ENCODE data around the gene ASPRV1. TPM values are rescaled to one million over a fixed set of nuclear protein-coding genes. Genes with fewer than 3 reads are reported as not detected.

The ASPRV1 gene
- total RNA-seq, 4 donors from 2014 or later = 0.95 to 1.2 TPM; not detected in 2

GRCh38 chr2:69926849-69927515, 34.4 kb downstream of the ASPRV1 start:
- Histone ChIP-seq H3K9me3 (no peaks in the 10 kb centered on the region), H3K27me3 (no peaks in the 10 kb centered on the region), H3K27ac (no peak overlapping the region), H3K36me3 (peaks cover 0 to 27% (median 7%) of the 10 kb centered on the region in 4 donors), H3K4me3 (no peak overlapping the region), H3K4me1 (peaks cover 0 to 3% (median 0%) of the 10 kb centered on the region in 4 donors)
- DNase-seq = no peak
- intact Hi-C loops (cut with DNase I; ENCODE audit: low total_unique reads) (no loop called here), in situ Hi-C loops (cut with MboI; ENCODE audit: low pct_ligation_motif_present in 1 of 4, low pct_unique_long_range_greater_than_20kb in 1 of 4, low sequenced_read_pairs in 3 of 4) (loop anchor here in 2 of 4 donors (10.0 to 25.0 kb wide), 2 partner anchors 135 to 138 kb away; no protein-coding TSS in a partner anchor)
- TF ChIP-seq POLR2A (IDR thresholded peaks at IDR 0.05) (no peak), POLR2AphosphoS5 (IDR thresholded peaks at IDR 0.05) (peak in 1 of 3 donors; percentile 7)
- 65 to 100% methylated on average over 2 to 3 of the region's 3 CpGs for WGBS, 2 donors (ENCODE audit: low coverage in 1 of 2)

DNA sequence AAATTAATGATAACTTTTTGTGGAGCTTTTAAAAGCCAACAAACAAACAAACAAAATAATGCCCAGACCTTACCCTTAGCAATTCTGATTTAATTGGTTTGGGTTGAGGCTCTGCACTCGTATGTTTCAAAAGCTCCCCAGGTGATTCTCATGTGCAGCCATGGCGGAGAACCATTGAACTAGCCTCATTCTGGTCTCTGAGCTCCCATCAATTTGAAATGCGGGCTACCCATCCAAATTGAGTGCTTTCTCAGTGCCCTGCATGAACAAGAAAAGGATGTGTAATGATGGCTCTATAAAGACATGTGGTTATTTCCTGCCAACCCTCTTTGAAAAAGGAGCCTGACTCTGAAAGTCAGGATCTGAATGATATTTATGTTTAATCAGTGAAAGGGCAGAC, 38.3 kb downstream of the ASPRV1 start:
- no peak overlapping the region for H3K27ac ChIP-seq
- H3K4me1 ChIP-seq = peaks cover 0 to 6% (median 0%) of the 10 kb centered on the region in 4 donors
- intact Hi-C loops (cut with DNase I; ENCODE audit: low total_unique reads) = no loop called here
- in situ Hi-C loops (cut with MboI; ENCODE audit: low pct_ligation_motif_present in 1 of 4, low pct_unique_long_range_greater_than_20kb in 1 of 4, low sequenced_read_pairs in 3 of 4) = loop anchor here in 2 of 4 donors (10.0 to 25.0 kb wide), 2 partner anchors 139 to 142 kb away; no protein-coding TSS in a partner anchor
- peaks cover 0 to 46% (median 19%) of the 10 kb centered on the region in 4 donors for H3K36me3 ChIP-seq
- no peak for DNase-seq
- WGBS, 2 donors (ENCODE audit: low coverage in 1 of 2) = 92 to 94% methylated on average over 2 to 3 of the region's 3 CpGs
- H3K27me3 ChIP-seq = no peaks in the 10 kb centered on the region
- no peaks in the 10 kb centered on the region for H3K9me3 ChIP-seq
- no peak overlapping the region for H3K4me3 ChIP-seq
- TF ChIP-seq POLR2AphosphoS5 (IDR thresholded peaks at IDR 0.05) (no peak), POLR2A (IDR thresholded peaks at IDR 0.05) (no peak), EP300 (IDR thresholded peaks at IDR 0.05; ENCODE audit: low read depth) (no peak)
- TF ChIP-seq, protein P1, sequence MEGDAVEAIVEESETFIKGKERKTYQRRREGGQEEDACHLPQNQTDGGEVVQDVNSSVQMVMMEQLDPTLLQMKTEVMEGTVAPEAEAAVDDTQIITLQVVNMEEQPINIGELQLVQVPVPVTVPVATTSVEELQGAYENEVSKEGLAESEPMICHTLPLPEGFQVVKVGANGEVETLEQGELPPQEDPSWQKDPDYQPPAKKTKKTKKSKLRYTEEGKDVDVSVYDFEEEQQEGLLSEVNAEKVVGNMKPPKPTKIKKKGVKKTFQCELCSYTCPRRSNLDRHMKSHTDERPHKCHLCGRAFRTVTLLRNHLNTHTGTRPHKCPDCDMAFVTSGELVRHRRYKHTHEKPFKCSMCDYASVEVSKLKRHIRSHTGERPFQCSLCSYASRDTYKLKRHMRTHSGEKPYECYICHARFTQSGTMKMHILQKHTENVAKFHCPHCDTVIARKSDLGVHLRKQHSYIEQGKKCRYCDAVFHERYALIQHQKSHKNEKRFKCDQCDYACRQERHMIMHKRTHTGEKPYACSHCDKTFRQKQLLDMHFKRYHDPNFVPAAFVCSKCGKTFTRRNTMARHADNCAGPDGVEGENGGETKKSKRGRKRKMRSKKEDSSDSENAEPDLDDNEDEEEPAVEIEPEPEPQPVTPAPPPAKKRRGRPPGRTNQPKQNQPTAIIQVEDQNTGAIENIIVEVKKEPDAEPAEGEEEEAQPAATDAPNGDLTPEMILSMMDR (IDR thresholded peaks at IDR 0.05) = no peak

GRCh38 chr2:69918401-69918800, 43.0 kb downstream of the ASPRV1 start:
- Histone ChIP-seq H3K36me3 (peaks cover 0 to 35% (median 16%) of the 10 kb centered on the region in 4 donors), H3K27me3 (no peaks in the 10 kb centered on the region), H3K9me3 (no peaks in the 10 kb centered on the region), H3K4me1 (peaks cover 13 to 38% (median 20%) of the 10 kb centered on the region in 4 donors), H3K4me3 (peak overlapping the region in 1 of 4 donors; percentile 87), H3K27ac (peak overlapping the region; percentile 3 to 66 (median 48))
- 49 to 82% methylated on average over 3 of the region's 3 CpGs for WGBS, 2 donors (ENCODE audit: low coverage in 1 of 2)
- no peak for DNase-seq
- intact Hi-C loops (cut with DNase I; ENCODE audit: low total_unique reads) (loop anchor here (10.0 kb wide), 1 partner anchor 156 kb away; no protein-coding TSS in a partner anchor), in situ Hi-C loops (cut with MboI; ENCODE audit: low pct_ligation_motif_present in 1 of 4, low pct_unique_long_range_greater_than_20kb in 1 of 4, low sequenced_read_pairs in 3 of 4) (loop anchor here in 3 of 4 donors (5.0 to 25.0 kb wide), 5 partner anchors 144 to 376 kb away; partner anchors contain the start of gene SNRPG (in 2 of the 3))
- TF ChIP-seq, protein P1 (IDR thresholded peaks at IDR 0.05) = no peak
- TF ChIP-seq EP300 (IDR thresholded peaks at IDR 0.05; ENCODE audit: low read depth) (no peak), POLR2A (IDR thresholded peaks at IDR 0.05) (no peak), POLR2AphosphoS5 (IDR thresholded peaks at IDR 0.05) (no peak)

DNA sequence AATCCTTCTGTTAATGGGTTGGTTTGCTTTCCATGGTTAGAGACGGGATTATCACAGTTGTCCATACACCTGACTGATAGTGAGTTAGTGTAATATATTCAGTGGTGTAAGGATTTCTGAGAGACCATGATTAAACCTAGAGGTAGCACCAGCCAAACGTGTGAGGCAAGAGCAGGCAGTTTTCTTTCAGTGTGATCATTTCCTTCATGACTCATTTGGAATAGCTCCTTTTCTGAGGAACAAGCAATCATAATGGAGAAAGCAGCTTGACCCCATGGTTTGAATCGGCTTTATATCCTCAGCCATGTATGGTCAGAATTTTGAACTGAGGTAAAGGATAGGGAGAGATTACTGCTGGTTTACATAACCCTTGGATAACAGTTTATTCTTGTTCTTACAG, 43.6 kb downstream of the ASPRV1 start:
- Histone ChIP-seq H3K27me3 (no peaks in the 10 kb centered on the region), H3K27ac (peak overlapping the region; percentile 3 to 66 (median 48)), H3K36me3 (peaks cover 0 to 30% (median 13%) of the 10 kb centered on the region in 4 donors), H3K4me3 (peak overlapping the region in 1 of 4 donors; percentile 87), H3K9me3 (no peaks in the 10 kb centered on the region), H3K4me1 (peaks cover 13 to 40% (median 21%) of the 10 kb centered on the region in 4 donors)
- DNase-seq = no peak
- TF ChIP-seq POLR2A (IDR thresholded peaks at IDR 0.05) (no peak), EP300 (IDR thresholded peaks at IDR 0.05; ENCODE audit: low read depth) (no peak), POLR2AphosphoS5 (IDR thresholded peaks at IDR 0.05) (peak in 1 of 3 donors; percentile 26)
- in situ Hi-C loops (cut with MboI; ENCODE audit: low pct_ligation_motif_present in 1 of 4, low pct_unique_long_range_greater_than_20kb in 1 of 4, low sequenced_read_pairs in 3 of 4) = loop anchor here in 3 of 4 donors (5.0 to 25.0 kb wide), 5 partner anchors 144 to 377 kb away; partner anchors contain the start of gene SNRPG (in 2 of the 3)
- whole genome bisulfite sequencing, 2 donors (ENCODE audit: low coverage in 1 of 2) = 49 to 69% methylated on average over 3 of the region's 3 CpGs
- intact Hi-C loops (cut with DNase I; ENCODE audit: low total_unique reads) = loop anchor here (10.0 kb wide), 1 partner anchor 157 kb away; no protein-coding TSS in a partner anchor

DNA sequence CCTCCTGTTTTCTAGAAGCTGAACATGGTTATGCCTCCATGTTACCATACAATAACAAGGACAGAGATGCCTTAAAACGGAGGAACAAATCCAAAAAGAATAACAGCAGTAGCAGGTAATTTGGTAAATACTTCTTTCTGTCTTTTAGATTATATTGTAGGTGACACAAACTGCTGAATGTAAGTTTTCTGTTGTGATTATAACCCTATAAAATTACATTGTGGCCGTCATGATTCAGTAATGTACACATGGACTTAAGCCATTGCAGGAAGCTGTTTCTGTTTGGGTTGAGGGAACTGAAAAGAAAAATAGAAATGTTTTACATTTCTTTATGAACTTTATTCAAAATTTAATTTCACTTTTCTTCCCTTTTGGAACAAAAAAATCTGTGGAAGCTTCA, 45.3 kb downstream of the ASPRV1 start:
- H3K27ac ChIP-seq = peak overlapping the region; percentile 92 to 97 (median 94)
- H3K27me3 ChIP-seq = no peaks in the 10 kb centered on the region
- DNase-seq = no peak
- WGBS, 2 donors (ENCODE audit: low coverage in 1 of 2) = 23 to 24% methylated on average over 2 of the region's 2 CpGs
- TF ChIP-seq POLR2AphosphoS5 (IDR thresholded peaks at IDR 0.05) = peak in 1 of 3 donors; percentile 28
- TF ChIP-seq, protein P1 (IDR thresholded peaks at IDR 0.05) = no peak
- intact Hi-C loops (cut with DNase I; ENCODE audit: low total_unique reads) = loop anchor here (10.0 kb wide), 1 partner anchor 159 kb away; no protein-coding TSS in a partner anchor
- H3K36me3 ChIP-seq = peaks cover 0 to 16% (median 7%) of the 10 kb centered on the region in 4 donors
- H3K4me1 ChIP-seq = peaks cover 13 to 49% (median 21%) of the 10 kb centered on the region in 4 donors
- peak overlapping the region in 3 of 4 donors; percentile 74 to 92 (median 87) for H3K4me3 ChIP-seq
- no peaks in the 10 kb centered on the region for H3K9me3 ChIP-seq
- in situ Hi-C loops (cut with MboI; ENCODE audit: low pct_ligation_motif_present in 1 of 4, low pct_unique_long_range_greater_than_20kb in 1 of 4, low sequenced_read_pairs in 3 of 4) = loop anchor here in 3 of 4 donors (5.0 to 25.0 kb wide), 5 partner anchors 146 to 379 kb away; partner anchors contain the start of gene SNRPG (in 2 of the 3)

Measured in transverse colon (tissue), 4 donors.